NK-92 (cell line): ENCODE measurements around the gene TNIK.

ENCODE experiments used
- DNase-seq: peaks from one replicate; lab custom pipeline; 2025; ENCODE audit not compliant: unreplicated experiment; lab: John Stamatoyannopoulos, UW

TNIK gene

DNA sequence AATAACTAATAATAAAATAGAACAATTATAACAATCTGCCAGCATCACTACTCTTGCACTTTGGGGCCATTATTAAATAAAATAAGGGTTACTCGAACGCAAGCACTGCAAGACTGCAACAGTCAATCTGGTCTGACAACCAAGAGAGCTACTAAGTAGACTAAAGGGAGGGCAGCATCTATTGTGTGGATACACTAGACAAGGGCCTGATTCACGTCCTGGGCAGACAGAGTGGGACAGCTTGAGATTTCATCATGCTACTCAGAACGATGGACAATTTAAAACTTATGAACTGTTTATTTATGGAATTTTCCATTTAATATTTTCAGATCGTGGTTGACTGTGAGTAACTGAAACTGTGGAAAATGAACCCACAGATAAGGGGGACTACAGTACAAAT lies 39.5 kb downstream of the TNIK start:
- DNase-seq: no peak

DNA sequence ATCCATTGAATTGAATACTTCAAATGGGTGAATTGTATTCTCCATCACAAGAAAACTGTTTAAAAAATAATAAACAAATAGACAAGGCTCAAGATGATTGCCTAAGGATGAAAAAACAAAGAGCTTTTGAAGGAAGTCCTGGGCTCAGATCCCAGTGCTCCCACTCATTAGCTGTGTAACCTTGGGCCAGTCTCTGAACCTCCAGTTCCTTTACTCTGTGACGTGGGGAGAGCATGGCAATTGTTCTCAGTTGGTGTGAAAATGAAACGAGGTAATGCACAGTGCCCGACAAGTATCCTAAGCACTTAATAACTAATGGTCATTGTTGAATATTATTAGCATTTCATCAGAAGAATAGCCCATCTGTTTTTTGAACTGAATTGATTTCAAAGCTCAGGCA lies 40.7 kb downstream of the TNIK start:
- DNase-seq: no peak

DNA sequence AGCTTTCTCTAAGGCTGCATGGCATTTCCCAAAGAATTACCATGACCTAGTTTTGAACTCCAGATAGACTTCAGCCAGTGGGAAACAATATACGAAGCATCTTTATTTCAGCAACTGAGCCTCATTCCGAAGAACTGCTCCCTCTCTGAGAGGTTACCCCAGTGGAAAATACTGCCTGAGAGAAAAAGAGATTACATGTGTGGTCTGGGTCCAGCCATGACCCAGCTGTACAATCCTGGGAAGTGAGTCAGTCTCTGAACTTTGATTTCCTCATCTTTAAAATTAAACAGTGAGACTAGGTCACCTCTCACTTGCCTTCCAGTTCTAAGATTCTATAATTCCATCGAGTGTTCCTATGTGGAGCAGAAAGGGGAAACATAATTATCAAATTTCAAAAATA lies 42.4 kb downstream of the TNIK start:
- DNase-seq: no peak

DNA sequence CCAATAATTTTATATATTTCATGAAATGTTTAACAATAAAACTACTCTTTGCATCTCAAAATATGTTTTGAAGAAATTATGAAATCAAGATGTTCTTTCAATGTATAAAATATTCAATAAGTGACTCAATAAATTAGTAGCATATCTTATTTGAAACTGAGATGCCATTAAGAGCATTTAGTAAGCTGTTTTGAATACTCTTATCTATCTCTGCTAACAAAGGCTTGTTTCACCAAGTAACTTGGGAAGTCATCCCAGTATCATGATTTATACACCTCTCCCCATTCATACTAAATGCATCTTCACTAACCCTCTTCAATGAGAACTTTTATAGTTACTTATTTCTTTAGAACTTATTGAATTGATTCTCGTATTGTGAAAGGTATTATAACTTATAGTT lies 43.1 kb downstream of the TNIK start:
- no peak for DNase-seq

DNA sequence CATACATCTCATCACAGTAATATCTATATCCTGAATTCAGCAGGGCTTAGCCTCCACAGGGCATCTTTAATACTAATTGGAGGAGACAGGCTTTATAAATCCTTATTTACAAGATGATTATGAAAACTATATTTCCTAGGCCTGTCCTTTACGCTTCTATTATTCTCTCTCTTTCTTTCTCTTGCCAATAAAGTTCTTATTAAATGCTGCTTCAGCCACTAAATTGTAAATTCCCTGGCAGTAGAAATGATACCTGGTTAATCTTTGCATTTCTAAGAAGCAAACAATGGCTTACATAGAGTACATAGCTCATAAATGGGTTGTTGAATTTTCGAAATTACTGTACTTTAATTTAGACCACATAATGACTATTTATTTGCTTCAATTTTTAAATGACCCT lies 43.5 kb downstream of the TNIK start:
- DNase-seq: no peak

DNA sequence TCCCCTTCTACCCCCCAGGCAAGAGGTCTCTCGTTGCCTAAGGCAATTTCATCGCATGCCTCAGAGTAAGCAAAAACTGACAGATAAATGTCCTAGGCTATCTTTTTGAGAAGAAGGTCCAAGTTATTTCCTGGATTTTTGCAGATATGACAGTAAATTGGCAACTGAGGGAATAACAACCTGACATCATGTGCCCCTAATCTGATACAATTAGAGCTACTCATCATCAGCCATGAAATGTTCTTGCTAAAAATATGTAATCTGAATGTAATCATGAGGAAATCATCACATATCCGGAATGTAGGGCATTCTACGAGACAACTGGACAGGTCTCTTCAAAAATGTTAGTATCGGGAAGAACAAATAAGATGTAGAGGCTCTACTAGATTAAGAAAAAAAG lies 44.1 kb downstream of the TNIK start:
- DNase-seq: no peak

DNA sequence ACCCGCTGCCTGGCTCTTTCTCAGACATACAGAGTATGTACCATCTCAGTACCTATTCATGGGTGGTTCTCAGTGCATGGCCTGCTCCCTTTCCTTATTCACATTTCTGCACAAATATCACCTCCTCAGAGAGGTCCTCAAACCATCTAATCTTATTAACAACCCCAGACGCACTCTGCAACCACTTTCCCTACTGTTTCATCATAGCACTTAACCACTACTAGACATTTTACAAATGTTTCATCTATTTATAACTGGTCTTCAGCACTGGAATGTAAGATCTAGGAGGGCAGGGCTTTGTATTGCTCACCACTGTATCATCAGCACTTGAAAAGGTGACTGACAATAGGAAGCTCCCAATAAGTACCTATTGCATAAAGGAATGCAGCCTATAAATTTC lies 45.1 kb downstream of the TNIK start:
- no peak for DNase-seq

DNA sequence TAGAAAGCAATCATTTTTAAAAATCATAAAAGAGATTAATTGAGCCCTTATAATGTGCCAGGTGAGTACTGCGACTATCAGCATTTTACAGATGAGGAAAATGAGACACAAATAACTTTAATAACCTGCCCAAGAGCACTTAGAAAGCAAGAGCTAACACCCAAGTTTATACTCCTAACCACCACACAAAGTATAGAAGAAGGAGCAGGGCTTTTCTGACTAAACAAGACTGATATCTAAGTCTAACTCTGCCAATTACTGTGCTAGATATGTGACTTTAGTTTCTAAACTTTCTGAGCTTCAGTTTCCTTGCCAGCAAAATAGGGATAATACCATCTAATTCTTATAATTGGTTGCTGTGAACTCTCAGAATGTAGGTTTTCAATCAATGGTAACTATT lies 47.7 kb downstream of the TNIK start:
- no peak for DNase-seq

DNA sequence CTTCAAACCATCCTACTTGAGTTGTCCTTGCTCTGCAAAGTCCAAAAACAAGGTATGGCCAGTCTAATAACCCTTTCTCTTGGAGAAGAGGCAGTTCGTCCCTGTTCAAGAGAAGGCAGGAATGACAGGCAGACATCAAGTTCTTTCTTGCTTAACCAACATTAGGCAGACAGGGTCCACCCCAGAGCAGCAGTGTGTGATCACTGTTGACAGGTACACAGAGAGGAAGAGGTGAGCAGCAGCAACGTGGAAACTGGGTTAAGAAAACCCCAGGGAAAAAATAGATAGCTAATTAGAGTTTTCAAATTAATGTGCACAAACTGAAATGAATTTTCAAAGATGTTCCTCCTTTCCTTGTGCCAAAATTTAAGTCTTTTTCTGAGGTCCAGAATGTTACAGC lies 48.2 kb downstream of the TNIK start:
- DNase-seq: no peak

DNA sequence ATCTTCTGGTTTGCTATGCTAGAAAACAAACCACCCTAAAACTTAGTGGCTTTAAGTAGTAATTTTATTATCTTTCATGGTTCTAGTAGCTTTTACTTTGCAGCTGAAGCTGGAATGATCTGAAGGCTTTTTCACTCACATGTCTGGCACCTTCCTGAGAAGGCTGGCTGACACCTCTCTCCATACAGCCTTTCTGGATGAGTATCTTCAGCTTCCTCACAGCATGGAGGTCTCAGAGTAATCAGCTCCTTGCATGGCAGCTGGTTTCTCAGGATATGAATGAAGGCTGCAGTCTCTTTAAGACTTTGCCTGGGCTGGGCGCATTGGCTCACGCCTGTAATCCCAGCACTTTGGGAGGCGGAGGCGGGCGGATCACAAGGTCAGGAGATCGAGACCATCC lies 50.0 kb downstream of the TNIK start:
- DNase-seq: no peak

DNA sequence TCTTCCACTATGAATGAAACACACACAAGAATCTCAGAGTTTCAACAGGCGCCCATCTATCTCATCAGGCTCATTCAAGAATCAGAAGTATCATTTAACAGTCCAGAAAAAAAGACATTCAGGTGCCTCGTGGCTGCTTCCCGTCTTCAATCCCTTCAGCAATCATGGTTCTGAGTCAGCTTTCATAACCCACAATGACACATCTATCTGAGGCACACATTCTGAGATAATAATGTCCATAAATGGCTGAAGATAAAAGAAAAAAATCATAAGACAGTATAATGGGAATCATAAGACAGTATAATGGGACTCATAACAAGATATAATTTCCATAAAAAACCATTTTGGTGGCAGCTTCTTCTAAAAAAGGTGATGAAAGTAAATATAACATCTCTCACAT lies 52.4 kb downstream of the TNIK start:
- no peak for DNase-seq

DNA sequence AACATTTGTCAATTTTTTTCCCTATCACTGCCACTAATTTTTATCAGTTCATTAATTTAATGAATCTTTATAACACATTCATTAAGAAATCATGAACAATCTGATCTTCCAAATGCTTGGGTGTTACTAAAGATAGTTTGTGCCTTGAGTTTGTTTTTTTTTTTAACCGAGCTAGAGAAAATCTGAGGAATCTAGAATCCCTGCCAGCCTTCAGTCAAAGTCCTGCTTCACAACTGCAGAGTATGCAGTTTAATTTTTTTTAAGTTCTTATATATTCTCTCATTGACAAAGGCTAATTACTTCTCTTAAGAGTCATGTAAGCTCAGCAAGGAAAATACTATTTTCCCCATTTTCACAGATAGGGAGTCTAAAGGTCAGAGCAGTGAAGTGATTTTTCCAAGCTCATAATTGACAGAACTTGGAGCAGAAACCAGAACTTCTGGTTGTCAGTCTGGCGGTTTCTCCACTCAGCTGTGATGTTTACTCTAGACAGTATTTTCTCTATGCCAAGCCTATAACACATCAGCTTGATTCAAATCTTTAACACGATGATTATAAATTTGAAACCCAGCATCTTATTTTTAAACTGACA lies 55.7 kb downstream of the TNIK start:
- DNase-seq: no peak

DNA sequence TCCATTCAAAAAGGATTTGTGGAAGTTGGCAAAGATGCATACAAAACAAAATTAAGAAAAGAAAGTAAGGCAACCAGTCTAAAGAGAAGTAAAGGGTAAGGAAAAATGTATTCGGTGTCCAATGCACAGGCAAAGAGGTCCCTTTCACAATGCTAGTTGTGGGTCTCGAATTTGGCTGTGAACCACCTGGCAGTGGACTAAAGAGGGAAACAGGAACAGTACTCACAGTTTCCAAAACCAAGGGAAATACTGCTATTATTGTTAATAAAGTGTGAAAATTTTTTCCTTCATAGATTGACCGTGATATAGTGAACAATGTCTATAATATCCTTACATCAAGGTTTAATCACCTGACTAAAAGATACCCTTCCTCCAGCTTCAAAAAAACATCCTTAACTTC lies 57.9 kb downstream of the TNIK start:
- DNase-seq: no peak

DNA sequence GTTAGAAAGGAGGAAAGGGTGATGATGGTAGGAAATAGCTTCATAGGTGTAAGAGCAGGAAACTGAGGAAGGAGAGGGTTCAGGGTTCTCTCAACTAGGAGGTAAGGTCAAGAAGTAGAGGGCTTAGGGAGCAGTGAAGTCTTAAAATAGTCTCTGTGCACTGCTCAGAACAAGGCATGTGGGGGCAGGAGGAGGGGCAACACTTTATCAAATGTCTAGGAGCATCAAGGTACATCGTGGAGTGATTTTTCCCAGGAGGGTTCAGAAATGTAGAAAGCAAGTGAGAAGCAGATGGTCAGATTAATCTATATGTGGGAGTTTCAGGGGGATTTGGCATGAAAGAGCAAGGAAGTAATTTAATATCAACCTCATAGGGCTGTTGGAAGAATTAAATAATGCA lies 58.8 kb downstream of the TNIK start:
- DNase-seq: no peak

DNA sequence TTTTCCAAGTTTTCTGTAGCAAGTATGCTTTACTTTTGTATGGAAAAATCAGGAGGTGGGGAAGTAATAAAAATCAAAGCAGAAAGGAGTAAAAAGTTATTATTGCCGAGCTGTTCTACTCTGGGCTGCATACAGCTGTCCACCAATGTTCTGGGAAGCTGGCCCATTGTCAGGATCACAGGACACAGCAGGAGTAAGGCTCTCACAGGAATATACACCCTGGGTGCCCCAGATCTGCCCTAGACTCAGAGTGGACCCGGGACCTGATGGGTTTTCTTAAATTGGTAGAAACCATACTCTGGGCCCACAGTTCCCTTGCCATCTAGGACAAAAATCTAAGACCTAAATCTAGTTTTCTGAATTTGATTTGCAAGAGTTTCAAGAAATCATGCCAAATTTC lies 60.4 kb downstream of the TNIK start:
- no peak for DNase-seq

DNA sequence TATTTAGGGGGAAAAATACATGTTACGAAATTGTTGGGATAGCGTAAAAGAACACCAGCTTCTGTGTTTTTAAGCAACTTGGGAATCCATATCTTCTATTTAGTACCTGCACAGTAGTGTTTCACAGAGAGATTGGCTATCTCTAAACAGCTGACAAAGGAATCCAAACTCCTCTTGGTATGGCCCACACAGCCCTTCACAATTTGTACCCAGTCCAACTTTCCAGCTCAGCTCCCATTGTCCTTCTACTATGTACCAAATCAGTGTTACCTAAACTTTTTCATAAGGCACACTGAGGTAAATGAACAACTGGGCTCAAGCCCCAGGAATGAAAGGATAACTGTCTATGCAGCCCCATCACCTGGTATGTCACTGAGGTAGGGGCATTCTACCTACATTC lies 61.9 kb downstream of the TNIK start:
- no peak for DNase-seq

DNA sequence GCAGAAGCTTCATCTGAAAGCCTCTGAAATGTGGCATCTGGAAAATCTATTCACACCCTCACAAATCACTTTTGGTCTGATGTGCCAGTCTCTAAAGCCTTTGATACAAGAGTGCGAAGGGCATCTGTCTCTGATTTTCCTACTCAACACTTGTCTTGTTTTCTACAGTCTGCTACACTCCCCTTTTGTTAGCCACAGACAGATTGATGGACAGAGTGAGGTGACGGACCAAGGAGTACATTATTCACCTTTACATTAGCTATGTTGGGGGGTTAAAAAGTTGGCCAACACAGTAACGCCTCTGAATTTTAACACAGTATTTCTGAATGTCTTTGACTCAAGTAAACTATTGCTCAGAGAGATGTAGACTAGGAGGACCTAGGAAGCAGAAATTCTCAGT lies 63.1 kb downstream of the TNIK start:
- no peak for DNase-seq

DNA sequence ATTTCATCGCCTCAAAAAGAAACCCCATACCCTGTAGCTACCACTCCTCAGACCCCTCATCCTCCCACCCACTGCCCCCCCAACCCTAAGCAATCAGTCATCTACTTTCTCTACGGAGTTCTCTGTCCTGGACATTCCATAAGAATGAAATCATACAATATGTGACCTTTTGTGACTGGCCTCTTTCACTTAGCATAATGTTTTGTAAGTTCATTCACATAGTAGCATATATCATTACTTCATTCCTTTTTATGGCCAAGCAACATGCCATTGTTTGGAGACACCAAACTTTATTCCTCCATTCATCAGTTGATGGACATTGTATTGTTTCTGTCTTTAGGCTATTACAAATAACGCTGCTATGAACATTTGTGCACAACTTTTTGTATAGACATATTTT lies 64.2 kb downstream of the TNIK start:
- DNase-seq: no peak

DNA sequence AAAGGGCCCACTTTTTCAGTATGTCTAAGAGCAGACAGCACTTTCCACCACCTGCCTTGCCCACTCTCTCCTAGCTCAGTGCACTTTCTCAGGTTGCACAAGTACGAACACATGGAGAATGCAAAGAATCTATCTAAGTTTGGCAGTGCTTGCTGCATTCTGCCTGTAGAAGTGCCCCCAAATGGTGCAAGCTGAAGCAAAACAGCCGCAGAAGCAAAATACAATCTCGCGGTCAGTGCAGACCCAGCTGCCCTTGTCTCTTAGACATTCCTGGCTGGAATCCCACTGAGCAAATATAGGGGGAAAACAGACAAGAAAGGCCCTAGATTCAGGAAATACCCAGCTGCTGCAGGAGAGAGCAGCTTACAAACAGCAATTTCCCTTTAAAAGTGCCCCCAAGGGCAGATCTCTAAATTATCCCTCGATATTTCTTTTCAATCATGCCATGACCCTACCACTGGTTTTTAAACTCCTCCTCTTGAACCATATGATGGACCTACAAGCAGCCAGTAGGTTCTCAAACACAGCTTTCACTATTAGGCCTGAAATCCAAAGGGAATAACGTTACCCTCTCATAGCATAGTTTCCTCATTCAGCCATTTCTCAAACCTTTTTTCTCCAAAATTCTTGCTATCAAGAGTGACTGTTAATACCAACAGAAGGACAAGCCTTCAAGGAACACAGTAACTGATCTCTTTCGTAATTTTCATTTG lies 67.0 kb downstream of the TNIK start:
- DNase-seq: no peak

DNA sequence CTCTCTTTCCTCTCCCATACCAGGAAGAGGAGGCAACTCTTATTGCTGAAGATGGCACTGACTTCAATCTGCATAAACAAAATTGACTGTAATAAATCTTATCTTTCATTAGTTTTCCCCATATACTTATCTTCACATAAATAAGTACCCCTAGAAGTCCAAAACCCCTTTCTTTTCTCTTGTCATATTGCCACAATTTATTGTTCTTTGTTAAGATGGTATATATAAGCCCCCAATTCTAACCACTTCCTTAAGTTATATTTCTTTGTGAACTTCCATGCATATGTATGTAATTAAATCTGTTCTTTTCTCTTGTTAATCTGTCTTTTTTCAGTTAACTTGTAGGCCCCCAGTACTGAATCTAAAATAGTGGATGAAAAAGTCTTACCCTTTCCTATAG lies 68.8 kb downstream of the TNIK start:
- no peak for DNase-seq

DNA sequence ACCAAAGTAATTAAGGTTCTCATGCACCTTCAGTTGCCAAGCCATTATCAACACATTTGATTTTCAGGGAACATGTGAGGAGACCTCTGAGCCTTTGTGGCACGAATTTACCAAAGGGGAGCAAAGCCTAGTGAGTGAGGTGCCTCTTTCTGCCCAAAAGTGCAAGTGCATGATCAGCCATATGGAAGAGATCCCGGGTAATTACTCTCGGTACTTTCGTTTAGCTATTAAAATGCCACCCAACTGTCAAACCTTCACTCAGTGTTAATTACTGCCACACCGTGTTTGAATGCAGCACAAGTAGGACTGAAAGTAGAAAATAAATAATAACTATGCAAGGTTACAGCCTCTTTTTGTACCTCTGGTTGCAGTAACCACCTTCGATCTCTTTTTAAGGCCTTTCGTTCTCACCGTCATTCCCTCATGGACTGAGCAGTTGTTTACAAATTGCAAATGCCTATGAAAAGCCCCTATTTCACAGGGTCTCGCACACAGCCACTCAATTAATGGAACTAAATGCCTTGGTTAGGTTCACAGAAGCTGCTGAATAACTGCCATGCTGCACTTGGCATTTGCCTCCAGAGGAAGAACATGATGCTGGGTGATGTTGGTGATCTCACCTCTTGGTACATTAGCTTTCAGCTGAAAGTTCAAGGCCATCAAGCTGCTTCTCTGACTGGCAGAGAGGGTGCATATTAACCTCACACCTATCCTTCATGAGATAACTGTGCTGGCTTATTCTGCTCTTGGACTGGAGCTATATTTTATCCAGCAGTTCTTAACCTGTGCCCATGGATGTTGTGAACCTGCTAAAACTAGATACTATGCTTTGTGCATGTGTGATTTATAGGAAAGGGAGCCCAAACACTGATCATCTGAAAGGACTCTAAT lies 69.9 kb downstream of the TNIK start:
- no peak for DNase-seq

DNA sequence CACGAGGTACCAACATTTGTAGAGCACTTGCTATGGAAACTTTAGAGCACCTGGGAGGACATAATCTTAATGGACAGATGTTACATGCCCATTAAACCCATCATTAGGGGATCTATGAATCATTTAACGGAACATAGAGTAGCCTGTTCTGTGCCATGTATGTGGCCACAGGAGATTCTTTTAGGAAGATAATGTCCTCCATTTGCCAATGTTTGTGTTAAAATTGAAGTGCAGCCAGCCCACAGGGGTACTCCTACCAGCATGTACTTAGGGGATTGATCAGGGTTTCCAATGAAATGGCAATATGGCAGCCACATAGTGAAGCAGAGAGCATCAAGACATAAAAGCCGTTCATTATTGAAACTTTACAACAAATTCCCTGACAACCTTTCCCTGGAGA lies 70.7 kb downstream of the TNIK start:
- no peak for DNase-seq
